Measurements from ENCODE around the gene RAB11B.

- TF ChIP-seq POLR2AphosphoS5 (IDR thresholded peaks at IDR 0.05; ENCODE audit: low read depth, low read length) (no peak), CTCF (IDR thresholded peaks at IDR 0.05) (no peak), REST (IDR thresholded peaks at IDR 0.05; ENCODE audit: insufficient read depth in 1 of 2, low read depth in 2 of 2, low read length in 1 of 2) (no peak), SIN3A (IDR thresholded peaks at IDR 0.05; ENCODE audit: borderline replicate concordance, insufficient read depth, low read depth, low read length) (no peak)
Observed at GRCh38 chr19:8403820-8404109, 13.6 kb downstream of the RAB11B start.
